ENCODE measurements around the gene CPVL.

GRCh38 chr7:29139191-29139590, 7.1 kb downstream of the CPVL start:
- TF ChIP-seq YY1 (IDR thresholded peaks at IDR 0.05; ENCODE audit: insufficient read depth, insufficient read length), result no peak
- TF ChIP-seq ZNF274 (IDR thresholded peaks at IDR 0.05; ENCODE audit: low read depth, low read length), result no peak
- no peak for TF ChIP-seq SUZ12 (IDR thresholded peaks at IDR 0.05; ENCODE audit: extremely low read depth, insufficient read depth, insufficient read length)
